AG10803 (cell line): ENCODE data around the gene NEUROG2.

ENCODE experiments used
- DNase-seq: peaks from one replicate; pipeline ENCODE4 v3.0.0; 2010; ENCODE audit warnings: low read depth
- H3K4me3 ChIP-seq: 2 replicates; pipeline ENCODE4 v1.5.1; 2011; ENCODE audit warnings: mild to moderate bottlenecking, low read length, control low read depth
- CTCF ChIP-seq: conservative IDR thresholded peaks from 2 replicates; pipeline ENCODE4 v1.5.1; 2011; ENCODE audit warnings: mild to moderate bottlenecking, low read length, control low read depth, inconsistent platforms

The NEUROG2 gene

GRCh38 chr4:112516471-112517066 lies 589 bp upstream of the NEUROG2 start:
- no peak overlapping the region for H3K4me3 ChIP-seq
- no peak for DNase-seq
- TF ChIP-seq CTCF = no peak

- DNase-seq = no peak
- peak overlapping the region; percentile 61 for H3K4me3 ChIP-seq
- TF ChIP-seq CTCF = no peak
Observed at GRCh38 chr4:112515198-112516065, 548 bp downstream of the NEUROG2 start.

GRCh38 chr4:112514647-112515197 lies 1.3 kb downstream of the NEUROG2 start:
- H3K4me3 ChIP-seq = peak overlapping the region; percentile 30; the same call in 1 of the 2 replicates
- no peak for DNase-seq
- TF ChIP-seq CTCF = no peak

GRCh38 chr4:112513971-112514646 lies 1.9 kb downstream of the NEUROG2 start:
- no peak for TF ChIP-seq CTCF
- H3K4me3 ChIP-seq = no peak overlapping the region
- DNase-seq = no peak

GRCh38 chr4:112511803-112512118 lies 4.2 kb downstream of the NEUROG2 start:
- no peak overlapping the region for H3K4me3 ChIP-seq
- TF ChIP-seq CTCF = no peak
- no peak for DNase-seq

GRCh38 chr4:112511093-112511802 lies 4.7 kb downstream of the NEUROG2 start:
- no peak for DNase-seq
- H3K4me3 ChIP-seq = no peak overlapping the region
- TF ChIP-seq CTCF = no peak
